GM19193 (cell line): ENCODE results near the gene FCHO2.

ENCODE experiments used
- POLR2A ChIP-seq: IDR thresholded peaks from 4 replicates; pipeline ENCODE4 v1.6.1; 2011; ENCODE audit not compliant: insufficient read depth, insufficient read length; ENCODE audit errors: extremely low read depth

FCHO2 gene

GRCh38 chr5:72951671-72952468, 4.0 kb upstream of the FCHO2 start:
- no peak for TF ChIP-seq POLR2A

GRCh38 chr5:72954389-72954788, 1.5 kb upstream of the FCHO2 start:
- TF ChIP-seq POLR2A: no peak

- no peak for TF ChIP-seq POLR2A
These were observed 586 bp upstream of the FCHO2 start for GRCh38 chr5:72955143-72955767.

- no peak for TF ChIP-seq POLR2A
These were observed 691 bp downstream of the FCHO2 start for GRCh38 chr5:72956324-72957140.

- no peak for TF ChIP-seq POLR2A
These were observed 1.5 kb downstream of the FCHO2 start for GRCh38 chr5:72957337-72957736.

- no peak for TF ChIP-seq POLR2A
These were observed 3.4 kb downstream of the FCHO2 start for GRCh38 chr5:72959257-72959656.

- no peak for TF ChIP-seq POLR2A
These were observed 29.9 kb downstream of the FCHO2 start for GRCh38 chr5:72985719-72986118.

GRCh38 chr5:72988769-72989168, 32.9 kb downstream of the FCHO2 start:
- no peak for TF ChIP-seq POLR2A

- no peak for TF ChIP-seq POLR2A
These were observed 35.6 kb downstream of the FCHO2 start for GRCh38 chr5:72991394-72991793.

GRCh38 chr5:72994578-72994977, 38.7 kb downstream of the FCHO2 start:
- no peak for TF ChIP-seq POLR2A

- TF ChIP-seq POLR2A: no peak
These were observed 40.8 kb downstream of the FCHO2 start for GRCh38 chr5:72996632-72997031.

GRCh38 chr5:72999916-73000315, 44.1 kb downstream of the FCHO2 start:
- TF ChIP-seq POLR2A: no peak

- TF ChIP-seq POLR2A: no peak
These were observed 50.0 kb downstream of the FCHO2 start for GRCh38 chr5:73005886-73006285.

- TF ChIP-seq POLR2A: no peak
These were observed 51.2 kb downstream of the FCHO2 start for GRCh38 chr5:73007051-73007450.

GRCh38 chr5:73008831-73009230, 53.0 kb downstream of the FCHO2 start:
- TF ChIP-seq POLR2A: no peak
